HepG2 (cell line): ENCODE measurements around the gene WNK4.
A peak's percentile ranks its signal among the peaks of the same experiment; 100 is the strongest.

Source experiments
- ATF4 ChIP-seq, 2 experiments: fragments of 450-650 bp in 1 of 2; sonication (generic) in 1 of 2; formaldehyde crosslinking; IDR thresholded peaks; 2 replicates each; pipeline versions ENCODE4 v1.5.0 to v1.8.0; 2020 to 2022; ENCODE audit warnings: mild to moderate bottlenecking in 1 of 2, missing genetic modification reagents in 1 of 2
- BHLHE40 ChIP-seq: IDR thresholded peaks from 2 replicates; pipeline ENCODE4 v1.6.1; 2011; ENCODE audit warnings: low read length, improper control_type of control experiment
- CTCF ChIP-seq: sonication (generic); formaldehyde crosslinking; IDR thresholded peaks from 2 replicates; pipeline ENCODE4 v1.5.0; 2020; ENCODE audit warnings: mild to moderate bottlenecking, missing genetic modification reagents, moderate library complexity
- FOSL2 ChIP-seq: sonication (generic); formaldehyde crosslinking; IDR thresholded peaks from 2 replicates; pipeline ENCODE4 v1.4.0; 2020; ENCODE audit warnings: missing genetic modification reagents
- HDAC1 ChIP-seq: sonication (generic); formaldehyde crosslinking; IDR thresholded peaks from 2 replicates; pipeline ENCODE4 v1.5.1; 2020; ENCODE audit warnings: mild to moderate bottlenecking, missing genetic modification reagents
- HMGXB4 ChIP-seq, 2 experiments: sonication (generic) in 1 of 2; formaldehyde crosslinking in 1 of 2; IDR thresholded peaks; 2 replicates each; pipeline versions ENCODE4 v1.4.0 to v1.6.1; 2018 to 2020; ENCODE audit warnings: missing genetic modification reagents in 2 of 2, borderline replicate concordance in 1 of 2, low read depth in 1 of 2, mild to moderate bottlenecking in 1 of 2, missing biosample characterization in 1 of 2
- IKZF5 ChIP-seq: IDR thresholded peaks from 2 replicates; pipeline ENCODE4 v1.6.1; 2018; ENCODE audit warnings: missing genetic modification reagents, mild to moderate bottlenecking, missing compliant biosample characterization
- IRX3 ChIP-seq: sonication (generic); formaldehyde crosslinking; IDR thresholded peaks from 2 replicates; pipeline ENCODE4 v1.8.1; 2023; ENCODE audit warnings: mild to moderate bottlenecking, low read depth, missing genetic modification reagents, borderline replicate concordance
- RBAK ChIP-seq: sonication (generic); formaldehyde crosslinking; IDR thresholded peaks from 2 replicates; pipeline ENCODE4 v1.5.1; 2020; ENCODE audit warnings: mild to moderate bottlenecking, missing genetic modification reagents
- SYNCRIP ChIP-seq: fragments of 200-400 bp; formaldehyde crosslinking; IDR thresholded peaks from 2 replicates; pipeline ENCODE4 v1.6.1; 2018; ENCODE audit warnings: mild to moderate bottlenecking, low read depth, low read length; ENCODE audit not compliant: insufficient read depth
- TCF7L2 ChIP-seq: IDR thresholded peaks from 2 replicates; pipeline ENCODE4 v1.6.1; 2011; ENCODE audit warnings: mild to moderate bottlenecking, low read depth, low read length, moderate library complexity
- YEATS2 ChIP-seq: sonication (generic); formaldehyde crosslinking; IDR thresholded peaks from 2 replicates; pipeline ENCODE4 v1.4.0; 2020; ENCODE audit warnings: missing genetic modification reagents, borderline replicate concordance
- ZBTB2 ChIP-seq: sonication (generic); formaldehyde crosslinking; IDR thresholded peaks from 2 replicates; pipeline ENCODE4 v1.8.0; 2022; ENCODE audit warnings: low read depth, missing genetic modification reagents
- ZNF879 ChIP-seq: sonication (generic); formaldehyde crosslinking; IDR thresholded peaks from 2 replicates; pipeline ENCODE4 v1.8.1; 2023; ENCODE audit warnings: missing genetic modification reagents

GRCh38 chr17:42791948-42792347 lies 11.5 kb downstream of the WNK4 start:
- TF ChIP-seq ATF4 (CRISPR knock-in tag; IDR thresholded peaks at IDR 0.05) (no peak), CTCF (CRISPR knock-in tag) (no peak), FOSL2 (no peak), IKZF5 (CRISPR knock-in tag) (no peak), IRX3 (no peak), BHLHE40 (no peak), RBAK (CRISPR knock-in tag) (no peak), ZNF879 (CRISPR knock-in tag) (no peak), HDAC1 (CRISPR knock-in tag) (peak; percentile 58; the same call in 1 of the 2 replicates), ZBTB2 (CRISPR knock-in tag) (no peak), HMGXB4 (CRISPR knock-in tag; IDR thresholded peaks at IDR 0.05; ENCODE audit: borderline replicate concordance in 1 of 2, low read depth in 1 of 2) (no peak; a peak in 1 of 4 replicates), YEATS2 (CRISPR knock-in tag) (no peak), TCF7L2 (no peak), SYNCRIP (no peak)
